Heart right ventricle (tissue), 16 donors: ENCODE data around the gene SEC61B. TPM values are rescaled to one million over a fixed set of nuclear protein-coding genes. Genes with fewer than 3 reads are reported as not detected.

ENCODE experiments used
- ATAC-seq, 8 donors: fragments of 200-7000 bp; cut with Tn5 transposase; one replicate each; pipeline ENCODE4 v1.9.1; 2020; ENCODE audit warnings: mild to moderate bottlenecking in 8 of 8, moderate library complexity in 8 of 8, moderate number of reproducible peaks in 1 of 8
- DNase-seq, 2 donors: peaks; one replicate each; pipeline ENCODE4 v3.0.0-alpha.2; 2020
- H3K27ac ChIP-seq, 10 donors: fragments of 200-600 bp; sonication (generic) in 2 of 10; one replicate each; pipeline versions ENCODE4 v1.5.0 to v1.8.0; 2020 to 2022; ENCODE audit warnings: mild to moderate bottlenecking in 3 of 10
- H3K27me3 ChIP-seq, 7 donors: fragments of 200-600 bp; one replicate each; pipeline ENCODE4 v1.8.0; 2021 to 2022; ENCODE audit warnings: mild to moderate bottlenecking in 2 of 7
- H3K36me3 ChIP-seq, 9 donors: fragments of 200-600 bp; sonication (generic) in 1 of 9; one replicate each; pipeline versions ENCODE4 v1.5.0 to v1.8.0; 2020 to 2022; ENCODE audit warnings: mild to moderate bottlenecking in 2 of 9
- H3K4me1 ChIP-seq, 9 donors: fragments of 200-600 bp; sonication (generic) in 1 of 9; one replicate each; pipeline versions ENCODE4 v1.5.0 to v1.8.0; 2020 to 2022; ENCODE audit warnings: mild to moderate bottlenecking in 4 of 9
- H3K4me3 ChIP-seq, 10 donors: fragments of 200-600 bp; sonication (generic) in 2 of 10; one replicate each; pipeline versions ENCODE4 v1.5.0 to v1.8.0; 2020 to 2022; ENCODE audit warnings: mild to moderate bottlenecking in 7 of 10, moderate library complexity in 2 of 10
- H3K9me3 ChIP-seq, 11 donors: fragments of 200-600 bp in 10 of 11; sonication (generic) in 2 of 11; one replicate each; pipeline versions ENCODE4 v1.5.0 to v1.8.0; 2013 to 2022; ENCODE audit warnings: mild to moderate bottlenecking in 2 of 11, control low read depth in 1 of 11, moderate library complexity in 1 of 11
- CTCF ChIP-seq, 9 donors: fragments of 200-600 bp; sonication (generic) in 2 of 9; IDR thresholded peaks; one replicate each; pipeline versions ENCODE4 v1.5.0 to v1.8.0; 2021 to 2022; ENCODE audit warnings: antibody characterized with exemption in 9 of 9, mild to moderate bottlenecking in 5 of 9, moderate library complexity in 1 of 9
- whole genome bisulfite sequencing, 2 donors: extraction: QIAGEN DNeasy Blood & Tissue Kit; methylation state at CpG; one replicate each; pipeline ENCODE4 v1.1.7; 2013; ENCODE audit warnings: inconsistent platforms in 1 of 2; 5-methylcytosine and 5-hydroxymethylcytosine counted together
- intact Hi-C, 10 donors: fragments of 100-400 bp; cut with DNase I; formaldehyde crosslinking; loops; one replicate each; pipeline versions ENCODE4 v1.11.1 to v1.14.2; 2022
- polyA plus RNA-seq, 2 donors: library from polyadenylated mRNA; stranded (reverse); fragments of 200-250 nt; gene quantifications; one replicate each; pipeline ENCODE4 v1.2.3, GENCODE V29; 2013
- total RNA-seq, 10 donors: library from RNA; stranded (reverse); fragmentation: NEBNext Ultra II Directional in 3 of 10; extraction: Animal tissue kit (Norgen Biotek cat#: 25700) in 3 of 10; gene quantifications; one replicate each; pipeline versions ENCODE4 v1.2.1 to v1.2.4, GENCODE V29; 2021 to 2023
- donor health status: Arrhythmogenic right ventricular cardiomyopathy.
- donor health status: ischemic (EF 13 %, LVEDD 7.1; RV severe dilation, severe dysfunction).
- donor health status: healthy with polysubstance abuse.
- donor health status: DM: no; HTN: yes; CAD: no.
- donor health status: DM: no; HTN: no; CAD: no.
- donor health status: ischemic (EF 25% LVEDD 6.9; RV normal size, moderate dysfunction).
- donor health status: ischemic (EF 25% LVEDD 5.7; RV mildly dilated, moderate dysfunction).
- donor health status: healthy.
- donor health status: DM: yes; HTN: yes; CAD: no.
- donor health status: Ischemic cardiomyopathy.
- donor health status: ischemic (EF 35%, LVEDD 5.7; RV mildly dilated, moderate dysfunction).
- donor health status: nonischemic (EF 11% LVEDD 7.7; RV severe dilation, severe dysfunction).
- donor health status: DM: yes; HTN: yes; CAD: no.
- donor health status: PGD.
- donor health status: ischemic (EF 29% LVEDD 5.4; RV normal size, mild dysfunction).
- donor health status: nonischemic (EF 23%, LVEDD 6.1; RV moderate dilation, normal function).

Gene SEC61B
- total and polyA plus RNA-seq, 12 donors: 24.1 to 177 (median 37.4) TPM

DNA sequence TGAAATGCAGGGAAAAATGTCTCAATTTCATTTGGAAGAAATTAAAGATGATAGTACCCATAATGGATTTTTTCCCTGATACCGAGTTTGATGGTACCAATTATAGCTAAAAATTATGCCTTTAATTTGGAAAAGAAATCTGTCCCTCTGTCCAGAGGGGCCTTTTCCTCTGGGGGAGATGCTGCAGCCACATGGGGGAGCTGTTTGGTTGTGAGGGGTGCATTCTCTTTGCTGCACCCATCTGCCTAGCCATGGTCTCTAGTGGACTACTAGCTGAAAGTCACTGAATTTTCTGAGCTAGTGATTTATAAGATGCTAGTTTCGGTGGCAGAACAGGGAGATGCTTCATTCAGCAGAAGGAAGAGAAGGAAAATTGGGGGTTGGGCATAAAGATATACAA, 9.6 kb downstream of the SEC61B start:
- intact Hi-C loops: no loop called here
- no peak overlapping the region for H3K27ac ChIP-seq
- DNase-seq (no peak), ATAC-seq (peak in 4 of 8 donors; percentile 44 to 56 (median 52))
- H3K9me3 ChIP-seq: no peaks in the 10 kb centered on the region
- no peaks in the 10 kb centered on the region for H3K27me3 ChIP-seq
- H3K36me3 ChIP-seq: peaks cover 0 to 77% (median 41%) of the 10 kb centered on the region in 9 donors
- TF ChIP-seq CTCF (IDR thresholded peaks at IDR 0.05): peak; percentile 11 to 62 (median 51)
- H3K4me1 ChIP-seq: peaks cover 0 to 12% (median under 1%) of the 10 kb centered on the region in 9 donors
- no peak overlapping the region for H3K4me3 ChIP-seq
- 92 to 98% methylated on average over 2 of the region's 2 CpGs for WGBS, 2 donors

- H3K27ac ChIP-seq: no peak overlapping the region
- peak in 4 of 8 donors; percentile 24 to 56 (median 32) for ATAC-seq
- intact Hi-C loops: no loop called here
Measured at GRCh38 chr9:99234618-99235017, 12.5 kb downstream of the SEC61B start.

GRCh38 chr9:99235069-99235468, 13.0 kb downstream of the SEC61B start:
- Histone ChIP-seq H3K4me1 (peaks cover 0 to 31% (median 17%) of the 10 kb centered on the region in 9 donors), H3K4me3 (no peak overlapping the region), H3K36me3 (peaks cover 0 to 57% (median 25%) of the 10 kb centered on the region in 9 donors), H3K9me3 (no peaks in the 10 kb centered on the region), H3K27ac (no peak overlapping the region), H3K27me3 (no peaks in the 10 kb centered on the region)
- ATAC-seq (no peak), DNase-seq (no peak)
- intact Hi-C loops: no loop called here
- no peak for TF ChIP-seq CTCF (IDR thresholded peaks at IDR 0.05)

More at GRCh38 chr9:99234618-99235017, 12.5 kb downstream of the SEC61B start:
- Histone ChIP-seq H3K36me3 (peaks cover 0 to 61% (median 28%) of the 10 kb centered on the region in 9 donors), H3K4me3 (no peak overlapping the region), H3K27me3 (no peaks in the 10 kb centered on the region), H3K4me1 (peaks cover 0 to 28% (median 12%) of the 10 kb centered on the region in 9 donors), H3K9me3 (no peaks in the 10 kb centered on the region)
- WGBS, 2 donors: 62 to 67% methylated on average over 2 of the region's 2 CpGs
- DNase-seq: no peak
- no peak for TF ChIP-seq CTCF (IDR thresholded peaks at IDR 0.05)

GRCh38 chr9:99235926-99236634, 14.0 kb downstream of the SEC61B start:
- DNase-seq: no peak
- Histone ChIP-seq H3K4me3 (no peak overlapping the region), H3K27ac (no peak overlapping the region), H3K27me3 (no peaks in the 10 kb centered on the region), H3K4me1 (peaks cover 0 to 41% (median 17%) of the 10 kb centered on the region in 9 donors), H3K9me3 (no peaks in the 10 kb centered on the region), H3K36me3 (peaks cover 0 to 55% (median 15%) of the 10 kb centered on the region in 9 donors)
- no peak for TF ChIP-seq CTCF (IDR thresholded peaks at IDR 0.05)
- ATAC-seq: no peak
- intact Hi-C loops: no loop called here
- WGBS, 2 donors: 83 to 87% methylated on average over 7 of the region's 7 CpGs
